Stomach (tissue), 4 donors: Measurements from ENCODE around the gene IFFO2.

ENCODE experiments used
- POLR2AphosphoS5 ChIP-seq, 3 donors: sonication (generic); formaldehyde crosslinking; IDR thresholded peaks; one replicate each; pipeline ENCODE4 v1.6.1; 2016; ENCODE audit warnings: antibody characterized with exemption in 3 of 3
- TF ChIP-seq, protein P1 (sequence below), 7 experiments: fragments of 450-650 bp in 4 of 7; fragments of 200-600 bp in 3 of 7; sonication (generic) in 3 of 7; IDR thresholded peaks; one replicate each; pipeline ENCODE4 v1.5.1; 2016 to 2019; ENCODE audit warnings: antibody characterized with exemption in 7 of 7, control low read depth in 2 of 7, mild to moderate bottlenecking in 1 of 7

DNA sequence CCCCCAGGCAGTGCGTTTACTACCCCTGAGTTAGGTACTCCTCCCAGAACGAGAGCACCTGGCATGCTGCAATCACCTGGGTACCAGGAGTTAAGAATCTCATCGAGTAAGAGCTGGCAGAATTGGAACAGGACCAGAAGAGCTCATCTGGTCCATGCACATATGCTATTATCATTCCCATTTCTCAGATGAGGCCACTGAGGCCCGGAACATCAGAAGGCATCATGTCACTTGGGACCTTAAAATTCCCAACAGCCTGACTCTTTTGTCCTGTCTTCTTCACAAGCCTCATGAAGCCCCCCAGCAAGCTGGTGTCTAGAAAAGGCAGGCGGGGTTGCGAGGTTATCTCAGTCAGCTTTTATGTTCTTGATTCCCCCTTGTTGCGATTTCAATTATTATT is 13.9 kb upstream of the IFFO2 start:
- TF ChIP-seq, protein P1, sequence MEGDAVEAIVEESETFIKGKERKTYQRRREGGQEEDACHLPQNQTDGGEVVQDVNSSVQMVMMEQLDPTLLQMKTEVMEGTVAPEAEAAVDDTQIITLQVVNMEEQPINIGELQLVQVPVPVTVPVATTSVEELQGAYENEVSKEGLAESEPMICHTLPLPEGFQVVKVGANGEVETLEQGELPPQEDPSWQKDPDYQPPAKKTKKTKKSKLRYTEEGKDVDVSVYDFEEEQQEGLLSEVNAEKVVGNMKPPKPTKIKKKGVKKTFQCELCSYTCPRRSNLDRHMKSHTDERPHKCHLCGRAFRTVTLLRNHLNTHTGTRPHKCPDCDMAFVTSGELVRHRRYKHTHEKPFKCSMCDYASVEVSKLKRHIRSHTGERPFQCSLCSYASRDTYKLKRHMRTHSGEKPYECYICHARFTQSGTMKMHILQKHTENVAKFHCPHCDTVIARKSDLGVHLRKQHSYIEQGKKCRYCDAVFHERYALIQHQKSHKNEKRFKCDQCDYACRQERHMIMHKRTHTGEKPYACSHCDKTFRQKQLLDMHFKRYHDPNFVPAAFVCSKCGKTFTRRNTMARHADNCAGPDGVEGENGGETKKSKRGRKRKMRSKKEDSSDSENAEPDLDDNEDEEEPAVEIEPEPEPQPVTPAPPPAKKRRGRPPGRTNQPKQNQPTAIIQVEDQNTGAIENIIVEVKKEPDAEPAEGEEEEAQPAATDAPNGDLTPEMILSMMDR (IDR thresholded peaks at IDR 0.05), result no peak
- no peak for TF ChIP-seq POLR2AphosphoS5 (IDR thresholded peaks at IDR 0.05)
